ENCODE data around the gene EPHA1. TPM values are rescaled to one million over a fixed set of nuclear protein-coding genes. Genes with fewer than 3 reads are reported as not detected.
A peak's percentile ranks its signal among the peaks of the same experiment; 100 is the strongest.

Gene EPHA1
- total RNA-seq (10 to 100 TPM in 3 of 5 donors, 1 to 10 TPM in 2; 5.3 to 31.9 (median 12.5) TPM), polyA plus RNA-seq (10 to 100 TPM in 1 of 3 donors, 1 to 10 TPM in 2; 4.7 to 25.9 (median 5.6) TPM)
- long read RNA-seq, donor 1: 0 reads
- long read RNA-seq, donor 2, partial matches to known transcripts: 0 of 1 reads
- long read RNA-seq, donor 2, other reads (novel, unspliced or antisense): 0 of 1 reads
- long read RNA-seq, donor 3: 0 reads
- long read RNA-seq, donor 4: 0 reads
- long read RNA-seq, donor 5: 0 reads
- long read RNA-seq, donor 6, partial matches to known transcripts: 0 of 2 reads
- long read RNA-seq, donor 6, other reads (novel, unspliced or antisense): 0 of 2 reads
- long read RNA-seq, donor 7: 0 reads
- long read RNA-seq, donor 8, partial matches to known transcripts: 0 of 1 reads
- long read RNA-seq, donor 8, other reads (novel, unspliced or antisense): 0 of 1 reads
- long read RNA-seq, donor 9: 0 reads
- long read RNA-seq, donor 10, partial matches to known transcripts: 0 of 1 reads
- long read RNA-seq, donor 10, other reads (novel, unspliced or antisense): 0 of 1 reads

GRCh38 chr7:143408686-143409561, at the start of gene EPHA1:
Gene EPHA1, minus strand, starts transcription at chr7:143408856. Its CDS starts 51 bp downstream, at chr7:143408805.
- TF ChIP-seq POLR2AphosphoS5 (IDR thresholded peaks at IDR 0.05) (peak in 1 of 3 donors; percentile 14), EP300 (IDR thresholded peaks at IDR 0.05) (no peak), POLR2A (IDR thresholded peaks at IDR 0.05) (no peak)
- TF ChIP-seq, protein P1, sequence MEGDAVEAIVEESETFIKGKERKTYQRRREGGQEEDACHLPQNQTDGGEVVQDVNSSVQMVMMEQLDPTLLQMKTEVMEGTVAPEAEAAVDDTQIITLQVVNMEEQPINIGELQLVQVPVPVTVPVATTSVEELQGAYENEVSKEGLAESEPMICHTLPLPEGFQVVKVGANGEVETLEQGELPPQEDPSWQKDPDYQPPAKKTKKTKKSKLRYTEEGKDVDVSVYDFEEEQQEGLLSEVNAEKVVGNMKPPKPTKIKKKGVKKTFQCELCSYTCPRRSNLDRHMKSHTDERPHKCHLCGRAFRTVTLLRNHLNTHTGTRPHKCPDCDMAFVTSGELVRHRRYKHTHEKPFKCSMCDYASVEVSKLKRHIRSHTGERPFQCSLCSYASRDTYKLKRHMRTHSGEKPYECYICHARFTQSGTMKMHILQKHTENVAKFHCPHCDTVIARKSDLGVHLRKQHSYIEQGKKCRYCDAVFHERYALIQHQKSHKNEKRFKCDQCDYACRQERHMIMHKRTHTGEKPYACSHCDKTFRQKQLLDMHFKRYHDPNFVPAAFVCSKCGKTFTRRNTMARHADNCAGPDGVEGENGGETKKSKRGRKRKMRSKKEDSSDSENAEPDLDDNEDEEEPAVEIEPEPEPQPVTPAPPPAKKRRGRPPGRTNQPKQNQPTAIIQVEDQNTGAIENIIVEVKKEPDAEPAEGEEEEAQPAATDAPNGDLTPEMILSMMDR (IDR thresholded peaks at IDR 0.05): peak in 5 of 7 experiments; percentile 30 to 59 (median 45)
- peak within 1 kb of the TSS; percentile 50 to 84 (median 78) for H3K27ac ChIP-seq
- peak within 1 kb of the TSS; percentile 48 to 63 (median 56) for H3K4me3 ChIP-seq
- intact Hi-C loops (cut with DNase I; ENCODE audit: low total_unique reads): no loop called here
- DNase-seq: peak; percentile 78 to 88
- no peaks in the 10 kb centered on the region for H3K27me3 ChIP-seq
- H3K4me1 ChIP-seq: peaks cover 16 to 55% (median 39%) of the 10 kb centered on the region in 4 donors
- WGBS, 5 donors: 5 to 17% (median 9%) methylated on average over 11 to 36 of the region's 39 CpGs
- H3K36me3 ChIP-seq: no peaks in the 10 kb centered on the region
- H3K9me3 ChIP-seq: no peaks in the 10 kb centered on the region

- H3K36me3 ChIP-seq: no peaks in the 10 kb centered on the region
- no peaks in the 10 kb centered on the region for H3K27me3 ChIP-seq
- no peak for DNase-seq
- H3K4me1 ChIP-seq: no peaks in the 10 kb centered on the region
- TF ChIP-seq, protein P1 (IDR thresholded peaks at IDR 0.05): no peak
- TF ChIP-seq POLR2AphosphoS5 (IDR thresholded peaks at IDR 0.05) (no peak), EP300 (IDR thresholded peaks at IDR 0.05) (no peak), POLR2A (IDR thresholded peaks at IDR 0.05) (no peak)
- 68 to 85% (median 79%) methylated on average over 3 of the region's 3 CpGs for WGBS, 5 donors
- intact Hi-C loops (cut with DNase I; ENCODE audit: low total_unique reads): no loop called here
- H3K27ac ChIP-seq: no peak overlapping the region
- H3K9me3 ChIP-seq: no peaks in the 10 kb centered on the region
- no peak overlapping the region for H3K4me3 ChIP-seq
These were observed 49.6 kb upstream of the EPHA1 start for GRCh38 chr7:143458263-143458662.

DNA sequence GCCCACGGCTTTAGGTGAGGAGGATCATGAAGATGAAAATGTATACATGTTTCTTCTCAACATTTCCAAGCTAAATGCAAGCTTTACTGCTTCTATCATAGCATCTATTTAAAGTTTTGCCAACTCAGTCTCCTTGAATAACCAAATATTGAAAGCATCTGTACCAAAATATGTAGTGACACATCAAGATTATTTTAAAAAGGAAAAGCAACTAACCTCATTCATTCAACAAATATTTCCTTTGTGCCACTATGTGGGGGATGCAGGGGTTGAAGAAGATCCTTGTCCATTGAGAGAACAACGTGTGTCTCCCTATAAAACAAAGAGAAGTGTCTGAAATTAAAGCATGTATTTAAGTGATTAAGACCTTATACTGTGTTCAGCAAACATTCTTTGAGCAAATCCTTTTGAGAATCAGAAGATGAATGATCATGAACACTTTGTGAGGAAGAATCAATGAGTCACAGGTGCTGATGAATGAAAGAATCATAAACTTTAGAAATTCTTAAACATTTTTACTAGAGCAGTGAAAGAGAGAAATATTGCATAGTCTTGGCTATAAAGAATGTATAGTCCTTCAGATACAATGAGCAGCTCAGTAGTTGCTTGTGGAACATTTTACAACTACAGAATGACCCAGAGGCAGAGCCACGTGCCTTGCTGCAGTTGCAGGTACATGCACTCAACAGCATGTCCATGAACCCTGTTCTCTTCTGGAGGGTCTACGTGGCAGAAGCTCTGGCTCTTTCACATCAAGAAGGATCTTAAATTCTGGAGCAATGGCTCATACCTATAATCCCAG, 48.5 kb upstream of the EPHA1 start:
- H3K9me3 ChIP-seq: no peaks in the 10 kb centered on the region
- TF ChIP-seq EP300 (IDR thresholded peaks at IDR 0.05): no peak
- TF ChIP-seq POLR2AphosphoS5 (IDR thresholded peaks at IDR 0.05): no peak
- no peak overlapping the region for H3K4me3 ChIP-seq
- WGBS, 5 donors: 67 to 76% (median 71%) methylated on average over 4 of the region's 4 CpGs
- intact Hi-C loops (cut with DNase I; ENCODE audit: low total_unique reads): no loop called here
- DNase-seq: no peak
- no peaks in the 10 kb centered on the region for H3K4me1 ChIP-seq
- H3K27me3 ChIP-seq: no peaks in the 10 kb centered on the region
- H3K36me3 ChIP-seq: no peaks in the 10 kb centered on the region
- no peak overlapping the region for H3K27ac ChIP-seq

GRCh38 chr7:143455942-143456341, 47.3 kb upstream of the EPHA1 start:
- intact Hi-C loops (cut with DNase I; ENCODE audit: low total_unique reads): no loop called here
- no peaks in the 10 kb centered on the region for H3K36me3 ChIP-seq
- H3K4me1 ChIP-seq: no peaks in the 10 kb centered on the region
- 72 to 88% (median 84%) methylated on average over 4 of the region's 4 CpGs for WGBS, 5 donors
- no peak for DNase-seq
- H3K27me3 ChIP-seq: no peaks in the 10 kb centered on the region
- H3K4me3 ChIP-seq: no peak overlapping the region
- TF ChIP-seq POLR2AphosphoS5 (IDR thresholded peaks at IDR 0.05) (no peak), POLR2A (IDR thresholded peaks at IDR 0.05) (no peak), EP300 (IDR thresholded peaks at IDR 0.05) (no peak)
- TF ChIP-seq, protein P1 (IDR thresholded peaks at IDR 0.05): no peak
- no peaks in the 10 kb centered on the region for H3K9me3 ChIP-seq
- H3K27ac ChIP-seq: no peak overlapping the region
